UCSD-AML1 (cell line): Measurements from ENCODE around the gene ARHGAP21.

Experiments used
- DNase-seq: peaks from one replicate; lab custom pipeline; 2025; ENCODE audit not compliant: unreplicated experiment; lab: John Stamatoyannopoulos, UW

The ARHGAP21 gene

GRCh38 chr10:24723386-24723787, 300 bp downstream of the ARHGAP21 start:
- no peak for DNase-seq

- DNase-seq, result peak; percentile 73
Observed at GRCh38 chr10:24722676-24723385, 856 bp downstream of the ARHGAP21 start.

- no peak for DNase-seq
Observed at GRCh38 chr10:24722131-24722675, 1.5 kb downstream of the ARHGAP21 start.

GRCh38 chr10:24721229-24722106, 2.2 kb downstream of the ARHGAP21 start:
- peak; percentile 23 for DNase-seq

GRCh38 chr10:24720096-24720495, 3.6 kb downstream of the ARHGAP21 start:
- DNase-seq, result no peak

GRCh38 chr10:24718031-24718855, 5.4 kb downstream of the ARHGAP21 start:
- no peak for DNase-seq

- DNase-seq, result no peak
Observed at GRCh38 chr10:24716295-24716694, 7.4 kb downstream of the ARHGAP21 start.

GRCh38 chr10:24715246-24715769, 8.4 kb downstream of the ARHGAP21 start:
- DNase-seq, result no peak

- no peak for DNase-seq
Observed at GRCh38 chr10:24713086-24713485, 10.6 kb downstream of the ARHGAP21 start.

GRCh38 chr10:24711465-24711864, 12.2 kb downstream of the ARHGAP21 start:
- DNase-seq, result no peak

- no peak for DNase-seq
Observed at GRCh38 chr10:24708081-24708480, 15.6 kb downstream of the ARHGAP21 start.

- no peak for DNase-seq
Observed at GRCh38 chr10:24707445-24707844, 16.2 kb downstream of the ARHGAP21 start.

GRCh38 chr10:24706479-24707118, 17.1 kb downstream of the ARHGAP21 start:
- peak; percentile 30 for DNase-seq

- DNase-seq, result no peak
Observed at GRCh38 chr10:24703700-24704099, 20.0 kb downstream of the ARHGAP21 start.

- DNase-seq, result no peak
Observed at GRCh38 chr10:24701447-24701846, 22.2 kb downstream of the ARHGAP21 start.

GRCh38 chr10:24700948-24701347, 22.7 kb downstream of the ARHGAP21 start:
- DNase-seq, result no peak

- no peak for DNase-seq
Observed at GRCh38 chr10:24698270-24698669, 25.4 kb downstream of the ARHGAP21 start.

- no peak for DNase-seq
Observed at GRCh38 chr10:24697080-24697479, 26.6 kb downstream of the ARHGAP21 start.

- no peak for DNase-seq
Observed at GRCh38 chr10:24695452-24695851, 28.2 kb downstream of the ARHGAP21 start.

- DNase-seq, result no peak
Observed at GRCh38 chr10:24694086-24694485, 29.6 kb downstream of the ARHGAP21 start.
